SK-N-MC (cell line): Measurements from ENCODE around the gene GH2.

Experiments
- DNase-seq: peaks from one replicate; pipeline ENCODE4 v3.0.0-alpha.2; 2011; ENCODE audit warnings: low read depth, low spot score
- H3K27ac ChIP-seq: fragments of 200-600 bp; sonication (generic); 2 replicates; pipeline ENCODE4 v1.5.1; 2016; ENCODE audit warnings: mixed run types
- H3K36me3 ChIP-seq: fragments of 200-600 bp; sonication (generic); 2 replicates; pipeline ENCODE4 v1.6.1; 2017; ENCODE audit warnings: antibody characterized with exemption, low read length, mixed read lengths; ENCODE audit not compliant: insufficient read depth
- H3K4me3 ChIP-seq: fragments of 200-600 bp; sonication (generic); 2 replicates; pipeline ENCODE4 v1.5.1; 2016
- H3K9ac ChIP-seq: fragments of 200-600 bp; sonication (generic); 2 replicates; pipeline ENCODE4 v1.8.0; 2017; ENCODE audit warnings: mixed run types, mixed read lengths; ENCODE audit not compliant: insufficient read length
- H3K9me3 ChIP-seq: fragments of 200-600 bp; sonication (generic); 2 replicates; pipeline ENCODE4 v1.6.1; 2017; ENCODE audit warnings: low read depth, mild to moderate bottlenecking, antibody characterized with exemption, low read length, moderate library complexity, mixed read lengths
- EZH2 ChIP-seq: fragments of 200-600 bp; sonication (generic); IDR thresholded peaks from one replicate; pipeline ENCODE4 v1.6.1; 2017; ENCODE audit warnings: antibody characterized with exemption
- FOXP2 ChIP-seq: optimal IDR thresholded peaks from 2 replicates; pipeline ENCODE3; 2011; ENCODE audit warnings: mild to moderate bottlenecking, moderate library complexity; ENCODE audit not compliant: insufficient read depth; ENCODE audit errors: extremely low read length, control extremely low read depth
- POLR2AphosphoS5 ChIP-seq: IDR thresholded peaks from 2 replicates; pipeline ENCODE4 v1.6.1; 2012; ENCODE audit warnings: mild to moderate bottlenecking, low read depth, low read length, borderline replicate concordance

Gene GH2

GRCh38 chr17:63832455-63832854, 49.3 kb downstream of the GH2 start:
- peaks cover 72% of the 10 kb centered on the region for H3K36me3 ChIP-seq
- H3K9ac ChIP-seq: no peak overlapping the region
- no peaks in the 10 kb centered on the region for H3K9me3 ChIP-seq
- no peak overlapping the region for H3K27ac ChIP-seq
- no peak for TF ChIP-seq POLR2AphosphoS5
- no peak for TF ChIP-seq EZH2
- TF ChIP-seq FOXP2: no peak
- DNase-seq: no peak
- no peak overlapping the region for H3K4me3 ChIP-seq

DNA sequence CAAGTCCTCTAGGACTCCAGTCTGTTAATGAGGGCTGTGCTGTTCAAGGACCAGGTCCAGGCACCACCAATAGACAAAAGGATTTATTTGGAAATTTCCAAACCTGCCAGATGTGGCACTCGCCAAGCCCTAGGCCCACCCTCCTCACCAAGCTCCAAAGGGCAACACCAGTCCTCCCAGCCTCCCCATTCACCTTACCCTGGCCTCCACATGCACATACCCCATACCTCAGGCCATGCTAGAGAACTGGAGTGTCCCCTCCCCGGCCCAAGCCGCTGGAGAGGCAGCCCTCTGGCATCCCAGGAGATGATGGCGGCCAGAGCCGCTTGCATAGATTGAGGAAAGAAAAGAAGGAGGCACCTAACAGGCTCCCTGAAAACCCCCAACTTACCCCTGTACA, 49.7 kb downstream of the GH2 start:
- Histone ChIP-seq H3K27ac (no peak overlapping the region), H3K36me3 (peaks cover 72% of the 10 kb centered on the region), H3K9me3 (no peaks in the 10 kb centered on the region), H3K4me3 (no peak overlapping the region), H3K9ac (no peak overlapping the region)
- no peak for DNase-seq
- no peak for TF ChIP-seq POLR2AphosphoS5
- no peak for TF ChIP-seq EZH2
- no peak for TF ChIP-seq FOXP2

DNA sequence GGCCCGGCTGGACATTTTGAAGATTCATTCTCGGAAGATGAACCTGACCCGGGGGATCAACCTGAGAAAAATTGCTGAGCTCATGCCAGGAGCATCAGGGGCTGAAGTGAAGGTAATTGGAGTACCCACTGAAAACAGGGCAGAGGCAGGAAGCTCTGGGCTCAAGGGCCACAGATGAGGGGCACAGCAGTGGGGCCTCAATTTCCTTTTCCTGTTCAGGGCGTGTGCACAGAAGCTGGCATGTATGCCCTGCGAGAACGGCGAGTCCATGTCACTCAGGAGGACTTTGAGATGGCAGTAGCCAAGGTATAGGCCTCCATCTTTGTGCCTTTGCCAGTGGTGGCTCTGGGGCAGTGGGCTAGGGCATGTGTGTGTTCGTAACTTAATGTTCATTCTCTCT, 50.2 kb downstream of the GH2 start:
- DNase-seq: no peak
- TF ChIP-seq EZH2 (no peak), POLR2AphosphoS5 (no peak), FOXP2 (no peak)
- H3K27ac ChIP-seq: no peak overlapping the region
- no peaks in the 10 kb centered on the region for H3K9me3 ChIP-seq
- no peak overlapping the region for H3K9ac ChIP-seq
- no peak overlapping the region for H3K4me3 ChIP-seq
- peaks cover 67% of the 10 kb centered on the region for H3K36me3 ChIP-seq

GRCh38 chr17:63830904-63831491, 50.7 kb downstream of the GH2 start:
- no peaks in the 10 kb centered on the region for H3K9me3 ChIP-seq
- peaks cover 63% of the 10 kb centered on the region for H3K36me3 ChIP-seq
- H3K9ac ChIP-seq: no peak overlapping the region
- H3K27ac ChIP-seq: no peak overlapping the region
- no peak for DNase-seq
- no peak overlapping the region for H3K4me3 ChIP-seq
- TF ChIP-seq POLR2AphosphoS5 (no peak), EZH2 (no peak), FOXP2 (no peak)

- Histone ChIP-seq H3K4me3 (no peak overlapping the region), H3K9ac (no peak overlapping the region), H3K27ac (no peak overlapping the region), H3K36me3 (peaks cover 67% of the 10 kb centered on the region), H3K9me3 (no peaks in the 10 kb centered on the region)
- TF ChIP-seq EZH2: no peak
- TF ChIP-seq POLR2AphosphoS5: 0 out of 2 replicates have a peak, but pooled peaks have one; percentile 22
- no peak for TF ChIP-seq FOXP2
- DNase-seq: no peak
Observed at GRCh38 chr17:63830278-63830677, 51.5 kb downstream of the GH2 start.
